Left lobe of liver (tissue), 2 donors: Measurements from ENCODE around the gene SLF1. TPM values are rescaled to one million over a fixed set of nuclear protein-coding genes. Genes with fewer than 3 reads are reported as not detected.

Experiments used
- ATAC-seq: fragments of 200-7000 bp; cut with Tn5 transposase; one replicate; pipeline ENCODE4 v1.9.1; 2020; ENCODE audit warnings: mild to moderate bottlenecking, moderate library complexity
- DNase-seq: peaks from one replicate; pipeline ENCODE4 v3.0.0-alpha.2; 2020; ENCODE audit warnings: low spot score
- total RNA-seq: library from RNA; stranded (reverse); gene quantifications from one replicate; pipeline ENCODE4 v1.2.1, GENCODE V29; 2021
- donor health status: DM: no; HTN: no; CAD: no; lungs with moderate emphysema.
- donor health status: DM: no; HTN: yes; CAD: no.

The SLF1 gene
- total RNA-seq, 1 donor from 2014 or later, result 2.3 TPM

DNA sequence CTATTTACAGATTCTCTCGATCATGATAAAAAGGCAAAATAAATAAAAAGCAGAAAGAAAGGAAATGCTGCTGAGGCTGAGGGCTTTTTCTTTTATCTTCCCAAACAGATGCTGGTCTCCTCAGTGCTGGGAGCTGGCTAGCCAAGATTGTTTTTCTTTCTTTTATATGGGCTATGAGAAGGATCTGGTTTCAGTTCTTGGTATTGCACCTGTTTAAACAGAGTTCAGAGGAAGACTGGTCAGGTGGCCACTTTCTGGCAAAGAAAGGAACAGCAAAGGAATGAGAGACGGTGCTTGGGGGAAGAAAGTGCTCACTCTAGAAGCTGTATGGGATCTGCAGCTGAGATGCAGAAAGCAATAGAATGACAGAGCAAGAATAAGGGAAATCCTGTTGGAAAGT, 88.9 kb downstream of the SLF1 start:
- ATAC-seq (no peak), DNase-seq (no peak)

DNA sequence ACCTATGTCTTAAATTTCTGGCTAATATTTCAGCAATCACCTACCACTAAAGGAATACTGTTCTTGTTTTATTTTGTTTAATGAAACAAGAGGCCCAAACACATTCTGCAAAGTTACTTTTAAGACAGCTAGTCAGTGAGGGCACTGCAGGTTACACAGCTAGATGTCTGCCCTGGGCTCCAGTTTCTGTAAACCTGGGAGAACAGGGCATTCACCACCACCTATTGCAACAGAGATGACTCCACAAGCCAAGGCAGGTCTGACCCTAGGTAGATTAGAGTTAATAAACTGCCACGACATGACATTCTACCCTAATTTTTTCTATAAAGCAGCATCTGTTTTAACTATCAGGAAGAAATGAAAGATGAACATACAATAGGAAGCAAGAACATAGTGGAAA, 90.8 kb downstream of the SLF1 start:
- ATAC-seq, result peak; percentile 92
- DNase-seq, result no peak

DNA sequence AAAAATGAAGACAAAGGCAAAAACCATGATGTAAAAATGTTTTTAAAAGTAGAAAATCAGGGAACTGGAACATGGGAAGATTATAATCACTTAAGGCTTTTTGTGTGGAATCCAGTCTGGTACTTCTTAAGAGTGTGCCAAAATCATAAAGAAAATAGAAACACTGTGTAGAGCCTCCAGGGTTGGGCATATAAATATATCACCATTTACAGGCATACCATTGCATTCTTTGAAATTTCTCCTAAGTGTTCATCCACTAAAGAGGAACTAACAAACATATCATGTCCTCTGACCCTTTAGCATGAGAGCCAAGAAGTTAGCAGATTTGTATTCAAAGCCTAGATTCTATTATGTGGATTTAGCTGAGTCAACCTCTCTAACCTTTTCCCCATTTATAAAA, 93.3 kb downstream of the SLF1 start:
- no peak for DNase-seq
- ATAC-seq, result no peak

DNA sequence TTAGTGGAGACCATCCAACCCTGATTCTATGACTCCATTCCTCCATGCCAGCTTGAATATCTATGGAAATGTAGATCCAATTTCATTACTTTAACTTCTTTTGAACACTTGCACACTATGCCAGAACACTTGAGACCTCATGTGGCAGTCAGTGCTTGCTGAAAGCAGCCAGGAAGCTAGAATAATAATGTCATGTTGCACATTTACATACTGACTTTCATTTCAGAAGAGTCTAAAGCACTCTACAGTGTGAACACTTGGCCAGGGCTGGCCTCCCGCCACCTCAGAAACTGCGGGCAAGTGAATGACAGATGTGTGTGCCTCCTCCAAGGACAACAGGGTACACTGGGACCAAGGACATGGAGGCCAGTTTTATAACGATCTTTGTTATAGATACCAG, 97.3 kb downstream of the SLF1 start:
- ATAC-seq (no peak), DNase-seq (no peak)

DNA sequence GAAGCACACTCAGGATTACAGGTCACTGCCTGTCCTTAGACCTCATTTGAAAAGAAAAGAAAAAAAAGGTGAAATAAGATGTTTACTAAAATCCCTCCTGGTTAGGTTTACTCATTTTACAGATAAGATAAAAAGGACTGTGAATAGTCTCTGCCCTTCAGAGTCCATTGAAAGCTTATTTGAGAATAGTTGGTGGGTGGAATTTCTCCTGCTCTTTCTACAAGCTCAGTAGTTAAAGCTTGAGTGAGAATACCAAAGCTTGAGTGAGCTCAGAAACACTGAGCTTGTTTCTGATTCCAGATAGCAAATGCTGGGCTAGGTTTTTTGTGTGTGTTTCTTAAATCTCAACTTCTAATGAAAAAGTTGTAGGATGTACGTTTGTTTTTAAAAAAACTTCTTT, 106.7 kb downstream of the SLF1 start:
- ATAC-seq (no peak), DNase-seq (no peak)

- DNase-seq (no peak), ATAC-seq (no peak)
Observed at GRCh38 chr5:94731471-94731870, 113.0 kb downstream of the SLF1 start.

- DNase-seq (no peak), ATAC-seq (no peak)
Observed at GRCh38 chr5:94736498-94736897, 118.0 kb downstream of the SLF1 start.

- no peak for ATAC-seq
Observed at GRCh38 chr5:94740286-94740685, 121.8 kb downstream of the SLF1 start.

GRCh38 chr5:94742852-94743251, 124.4 kb downstream of the SLF1 start:
- ATAC-seq, result no peak
- DNase-seq, result no peak

More at GRCh38 chr5:94740286-94740685, 121.8 kb downstream of the SLF1 start:
- DNase-seq, result no peak

- DNase-seq, result no peak
- ATAC-seq, result no peak
Observed at GRCh38 chr5:94744906-94745305, 126.4 kb downstream of the SLF1 start.

DNA sequence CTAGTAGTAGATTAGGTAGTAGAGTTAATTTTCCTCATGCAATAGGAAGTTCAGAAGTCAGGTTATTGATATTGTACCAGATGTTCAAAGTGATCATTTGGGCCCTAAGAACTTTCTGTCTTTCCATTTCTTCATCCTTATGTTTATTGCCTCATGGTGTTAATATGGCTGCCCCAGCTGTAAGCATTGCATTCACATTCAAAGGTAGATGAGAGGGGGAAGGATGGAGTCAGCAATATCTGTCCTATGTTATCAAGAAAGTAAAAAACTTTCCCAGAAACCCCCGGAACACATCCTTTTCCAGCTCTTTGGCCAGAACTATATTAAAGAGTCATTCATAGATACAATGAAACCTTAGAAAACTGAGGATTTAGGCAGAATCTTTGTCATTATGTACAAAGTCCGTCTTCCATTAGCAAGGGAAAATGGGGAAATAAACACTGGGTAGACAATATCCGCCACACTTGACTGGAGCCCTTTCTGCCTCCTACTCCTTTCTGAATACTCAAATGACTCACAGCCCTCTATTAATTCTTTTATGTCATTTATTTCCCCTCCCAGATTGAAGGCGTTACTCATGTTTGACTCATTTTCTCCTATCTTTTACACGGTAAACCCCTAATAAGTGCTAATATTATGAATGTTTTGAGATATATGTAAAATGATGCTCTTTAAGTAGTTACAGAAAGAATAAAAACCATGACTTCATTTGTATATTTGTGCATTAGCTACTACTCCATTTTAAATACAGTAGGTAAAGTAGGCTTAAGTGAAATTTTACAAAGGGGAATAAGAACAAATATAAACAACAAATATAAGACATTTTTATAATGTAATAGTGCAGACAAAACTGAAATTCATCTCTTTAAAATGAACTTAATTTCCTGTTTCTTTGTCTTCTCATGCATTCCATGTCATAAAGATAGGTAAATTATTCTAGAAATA, 127.6 kb downstream of the SLF1 start:
- DNase-seq (no peak), ATAC-seq (no peak)

GRCh38 chr5:94746731-94747124, 128.3 kb downstream of the SLF1 start:
- DNase-seq, result no peak
- no peak for ATAC-seq

Other genes with a start within 250 kb of the SLF1 start
- gene KIAA0825, start 65 bp upstream of the SLF1 start, total RNA-seq, result 3.1 TPM